HG03558 (cell line): ENCODE results near the gene ORAI1.
A peak's percentile ranks its signal among the peaks of the same experiment; 100 is the strongest.
"Not testable (repeated sequence)": the region's sequence is repeated elsewhere in the genome, so short reads cannot be mapped to it uniquely, and the experiment has no call there.

Experiments
- ATAC-seq: cut with Tn5 transposase; IDR thresholded peaks from one replicate; pipeline ENCODE4 v1.9.1; 2021; ENCODE audit warnings: moderate number of reproducible peaks; ENCODE audit not compliant: unreplicated experiment; ENCODE audit errors: extremely low read depth

ORAI1 gene

GRCh38 chr12:121602766-121603165 lies 23.6 kb upstream of the ORAI1 start:
- ATAC-seq: no peak

GRCh38 chr12:121603581-121603980 lies 22.7 kb upstream of the ORAI1 start:
- no peak for ATAC-seq

GRCh38 chr12:121608301-121608700 lies 18.0 kb upstream of the ORAI1 start:
- no peak for ATAC-seq

- ATAC-seq: no peak
Observed at GRCh38 chr12:121610239-121611149, 15.8 kb upstream of the ORAI1 start.

GRCh38 chr12:121611306-121611705 lies 15.0 kb upstream of the ORAI1 start:
- ATAC-seq: no peak

GRCh38 chr12:121613462-121613861 lies 12.9 kb upstream of the ORAI1 start:
- ATAC-seq: no peak

- ATAC-seq: no peak
Observed at GRCh38 chr12:121614872-121615467, 11.4 kb upstream of the ORAI1 start.

- no peak for ATAC-seq
Observed at GRCh38 chr12:121618659-121619233, 7.6 kb upstream of the ORAI1 start.

- no peak for ATAC-seq
Observed at GRCh38 chr12:121620333-121620891, 5.9 kb upstream of the ORAI1 start.

GRCh38 chr12:121626853-121627640 lies 717 bp downstream of the ORAI1 start:
- peak; percentile 15 for ATAC-seq

GRCh38 chr12:121628037-121628436 lies 1.7 kb downstream of the ORAI1 start:
- ATAC-seq: no peak

GRCh38 chr12:121628536-121628935 lies 2.2 kb downstream of the ORAI1 start:
- no peak for ATAC-seq

- no peak for ATAC-seq
Observed at GRCh38 chr12:121630791-121631355, 4.5 kb downstream of the ORAI1 start.

GRCh38 chr12:121632069-121632970 lies 6.0 kb downstream of the ORAI1 start:
- ATAC-seq: no peak

GRCh38 chr12:121633833-121634196 lies 7.5 kb downstream of the ORAI1 start:
- ATAC-seq: not testable (repeated sequence)

- no peak for ATAC-seq
Observed at GRCh38 chr12:121634836-121635235, 8.5 kb downstream of the ORAI1 start.

- ATAC-seq: no peak
Observed at GRCh38 chr12:121637231-121637914, 11.0 kb downstream of the ORAI1 start.
